HUES48 (cell line): ENCODE results near the gene HK1.

Experiments
- H3K27ac ChIP-seq: one replicate; pipeline ENCODE4 v1.7.0; 2013; ENCODE audit warnings: low read depth, low read length, inconsistent platforms
- H3K27me3 ChIP-seq: 2 replicates; pipeline ENCODE4 v1.6.1; 2013; ENCODE audit warnings: mild to moderate bottlenecking, low read length; ENCODE audit not compliant: control insufficient read depth, insufficient read depth
- H3K36me3 ChIP-seq: 2 replicates; pipeline ENCODE4 v1.6.1; 2013; ENCODE audit warnings: low read length; ENCODE audit not compliant: control insufficient read depth, insufficient read depth
- H3K4me1 ChIP-seq: 2 replicates; pipeline ENCODE4 v1.6.1; 2013; ENCODE audit warnings: mild to moderate bottlenecking, low read length; ENCODE audit not compliant: control insufficient read depth, insufficient read depth
- H3K4me3 ChIP-seq: 2 replicates; pipeline ENCODE4 v1.5.1; 2013; ENCODE audit warnings: mild to moderate bottlenecking, low read depth, low read length
- H3K9ac ChIP-seq: 2 replicates; pipeline ENCODE4 v1.6.1; 2013; ENCODE audit warnings: mild to moderate bottlenecking, low read depth, low read length, moderate library complexity
- H3K9me3 ChIP-seq: 2 replicates; pipeline ENCODE4 v1.6.1; 2013; ENCODE audit warnings: low read length; ENCODE audit not compliant: control insufficient read depth, insufficient read depth

The HK1 gene

DNA sequence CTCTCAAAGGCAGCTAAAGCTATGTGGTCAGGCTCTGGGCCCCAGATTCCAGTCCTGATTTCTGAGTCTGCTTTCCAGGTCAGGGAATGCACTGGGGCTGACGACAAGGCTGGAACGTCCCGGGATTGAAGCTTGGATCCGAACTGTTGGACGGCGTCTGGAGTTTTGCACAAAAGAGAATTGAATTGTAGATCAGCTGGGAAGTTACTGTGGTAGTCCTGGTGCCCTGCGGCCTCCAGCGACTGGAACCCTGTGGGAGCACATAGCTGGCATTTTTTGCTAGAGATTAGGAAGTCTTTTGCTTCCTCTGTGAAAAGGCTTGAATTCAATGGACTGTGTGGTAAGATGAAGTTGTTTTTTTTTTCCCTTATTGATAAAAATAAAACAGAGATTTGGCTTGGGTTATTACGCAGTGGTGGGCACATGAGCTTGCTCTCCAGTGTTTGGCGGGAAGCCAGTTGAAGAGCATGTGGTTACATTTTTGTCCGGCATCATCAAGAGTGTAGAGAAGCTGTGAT is at the start of gene HK1:
Gene HK1 (plus strand): TSS at position 51 of the 518 bp plus-strand sequence.
- no peak within 1 kb of the TSS for H3K27ac ChIP-seq
- H3K4me3 ChIP-seq: no peak within 1 kb of the TSS
- no peak within 1 kb of the TSS for H3K9ac ChIP-seq
- no peaks in the 10 kb centered on the region for H3K36me3 ChIP-seq
- H3K9me3 ChIP-seq: no peaks in the 10 kb centered on the region
- H3K27me3 ChIP-seq: no peaks in the 10 kb centered on the region
- H3K4me1 ChIP-seq: peaks cover 8% of the 10 kb centered on the region

DNA sequence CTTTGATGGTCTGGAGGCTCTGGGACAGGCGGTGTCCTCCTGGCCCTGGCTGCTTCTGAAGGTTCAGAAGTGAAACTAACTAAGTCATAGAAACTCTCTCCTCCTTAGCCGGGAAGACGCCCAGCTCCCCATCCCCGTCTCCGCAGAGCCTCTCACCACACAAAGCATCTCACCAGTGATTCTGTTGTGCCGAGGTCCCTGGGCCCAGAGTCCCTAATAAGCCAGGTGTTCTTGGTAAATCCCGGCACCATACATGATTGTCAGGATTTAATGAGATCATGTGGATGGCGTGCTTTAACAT is 48.7 kb upstream of the HK1 start:
- no peaks in the 10 kb centered on the region for H3K4me1 ChIP-seq
- no peaks in the 10 kb centered on the region for H3K9me3 ChIP-seq
- no peaks in the 10 kb centered on the region for H3K27me3 ChIP-seq
- H3K36me3 ChIP-seq: no peaks in the 10 kb centered on the region
- no peak overlapping the region for H3K4me3 ChIP-seq
- H3K9ac ChIP-seq: no peak overlapping the region
- no peak overlapping the region for H3K27ac ChIP-seq

GRCh38 chr10:69230128-69230527 is 48.2 kb upstream of the HK1 start:
- H3K4me1 ChIP-seq: no peaks in the 10 kb centered on the region
- no peak overlapping the region for H3K4me3 ChIP-seq
- H3K9ac ChIP-seq: no peak overlapping the region
- H3K36me3 ChIP-seq: no peaks in the 10 kb centered on the region
- H3K27ac ChIP-seq: no peak overlapping the region
- no peaks in the 10 kb centered on the region for H3K9me3 ChIP-seq
- H3K27me3 ChIP-seq: no peaks in the 10 kb centered on the region

DNA sequence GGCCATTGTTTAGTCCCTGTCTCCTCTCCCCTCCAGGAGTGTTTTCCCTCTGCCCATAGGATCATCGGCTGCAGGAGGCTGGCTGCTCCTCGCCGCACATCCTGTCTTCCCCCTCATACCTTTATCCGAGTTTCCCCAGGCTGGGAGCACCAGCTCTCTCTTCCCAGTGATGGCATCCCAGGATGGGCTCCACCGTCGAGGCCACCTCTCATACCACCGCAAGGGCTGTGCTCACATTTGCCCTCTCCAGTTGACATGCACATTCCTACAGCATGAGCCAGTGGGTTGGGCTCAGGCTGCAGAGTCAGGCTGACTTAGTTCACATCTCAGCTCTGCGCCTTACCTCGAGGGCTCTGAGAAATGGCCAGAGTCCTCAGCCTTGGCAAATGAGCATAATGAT is 46.0 kb upstream of the HK1 start:
- Histone ChIP-seq H3K27ac (no peak overlapping the region), H3K36me3 (no peaks in the 10 kb centered on the region), H3K4me1 (no peaks in the 10 kb centered on the region), H3K4me3 (no peak overlapping the region), H3K27me3 (no peaks in the 10 kb centered on the region), H3K9me3 (no peaks in the 10 kb centered on the region), H3K9ac (no peak overlapping the region)

DNA sequence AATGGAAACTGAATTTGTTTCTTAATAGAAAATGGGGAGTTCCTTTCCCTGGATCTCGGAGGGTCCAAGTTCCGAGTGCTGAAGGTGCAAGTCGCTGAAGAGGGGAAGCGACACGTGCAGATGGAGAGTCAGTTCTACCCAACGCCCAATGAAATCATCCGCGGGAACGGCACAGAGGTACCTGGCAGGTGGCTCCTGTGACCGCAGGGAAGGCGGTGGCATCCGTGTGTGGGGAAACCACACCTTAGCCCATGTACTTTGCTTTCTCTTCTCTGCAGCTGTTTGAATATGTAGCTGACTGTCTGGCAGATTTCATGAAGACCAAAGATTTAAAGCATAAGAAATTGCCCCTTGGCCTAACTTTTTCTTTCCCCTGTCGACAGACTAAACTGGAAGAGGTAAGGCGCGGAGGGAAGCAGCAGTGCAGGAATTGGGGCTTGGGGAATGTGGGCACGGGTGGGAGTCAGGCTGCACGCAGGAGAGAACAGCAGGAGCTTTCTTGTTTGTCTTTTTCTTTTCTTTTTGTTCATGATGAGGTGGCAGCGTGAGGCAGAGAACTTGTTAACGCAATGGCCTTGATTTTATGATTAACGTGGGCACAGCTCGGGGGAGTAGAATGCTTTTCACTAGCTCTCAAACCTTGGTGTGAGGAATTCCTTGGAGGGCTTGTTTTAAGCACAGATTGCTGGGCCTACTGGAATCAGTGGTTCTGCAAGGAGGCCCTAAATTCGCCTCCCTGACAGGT is 45.4 kb upstream of the HK1 start:
- H3K4me1 ChIP-seq: no peaks in the 10 kb centered on the region
- no peaks in the 10 kb centered on the region for H3K36me3 ChIP-seq
- H3K4me3 ChIP-seq: no peak overlapping the region
- H3K27me3 ChIP-seq: no peaks in the 10 kb centered on the region
- no peak overlapping the region for H3K27ac ChIP-seq
- no peak overlapping the region for H3K9ac ChIP-seq
- no peaks in the 10 kb centered on the region for H3K9me3 ChIP-seq

DNA sequence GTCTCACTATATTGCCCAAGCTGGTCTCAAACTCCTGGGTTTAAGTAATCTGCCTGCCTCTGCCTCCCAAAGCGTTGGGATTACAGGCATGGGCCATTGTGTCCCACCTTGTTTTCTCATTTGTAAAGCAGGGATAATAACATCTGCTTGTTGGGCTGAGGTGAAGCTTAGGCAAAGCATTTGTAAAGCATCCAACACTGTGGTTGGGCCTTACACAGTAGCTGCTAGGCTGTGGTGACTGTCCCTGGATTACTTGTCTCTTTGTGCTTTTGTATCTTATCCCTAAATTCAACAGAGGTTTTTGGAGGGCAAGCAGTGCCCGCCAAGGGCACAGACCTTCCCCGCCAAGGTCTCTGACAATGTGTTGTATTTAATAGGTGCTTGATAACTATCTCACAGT is 43.8 kb upstream of the HK1 start:
- Histone ChIP-seq H3K27ac (no peak overlapping the region), H3K27me3 (no peaks in the 10 kb centered on the region)

DNA sequence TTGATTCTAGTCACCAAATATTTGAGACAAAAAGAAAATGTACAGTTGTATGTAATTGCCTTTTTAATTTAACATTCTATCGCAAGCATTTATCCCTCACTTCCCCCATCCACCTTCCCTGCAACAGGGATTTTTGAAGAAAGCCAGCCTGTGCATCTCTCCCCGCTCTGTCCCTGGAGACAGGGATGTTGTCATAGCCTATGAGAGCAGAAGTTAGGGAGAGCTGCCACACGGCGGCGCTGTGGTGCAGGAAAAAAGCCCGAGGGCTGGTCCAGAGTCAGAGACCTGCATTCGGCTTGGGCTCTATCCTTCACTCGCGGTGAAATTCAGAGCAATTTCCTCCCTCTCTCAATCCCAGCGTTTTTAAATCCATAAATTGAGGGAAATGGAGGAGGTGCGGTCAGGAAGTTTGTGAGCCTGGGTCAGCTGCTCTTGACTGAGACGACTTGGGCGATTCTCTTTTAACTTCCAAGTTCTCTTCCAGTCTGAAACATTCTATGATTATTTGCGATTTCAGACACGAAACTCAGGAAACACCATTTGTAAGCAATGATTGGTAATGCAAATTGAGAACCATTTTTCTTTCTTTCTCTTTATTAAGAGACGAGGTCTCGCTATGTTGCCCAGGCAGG is 40.7 kb upstream of the HK1 start:
- H3K9ac ChIP-seq: no peak overlapping the region
- H3K27me3 ChIP-seq: no peaks in the 10 kb centered on the region
- H3K27ac ChIP-seq: no peak overlapping the region
- no peaks in the 10 kb centered on the region for H3K9me3 ChIP-seq
- H3K4me1 ChIP-seq: no peaks in the 10 kb centered on the region
- no peak overlapping the region for H3K4me3 ChIP-seq
- no peaks in the 10 kb centered on the region for H3K36me3 ChIP-seq

More for the DNA sequence above, 43.8 kb upstream of the HK1 start:
- Histone ChIP-seq H3K4me1 (no peaks in the 10 kb centered on the region), H3K4me3 (no peak overlapping the region), H3K9ac (no peak overlapping the region), H3K36me3 (no peaks in the 10 kb centered on the region), H3K9me3 (no peaks in the 10 kb centered on the region)

- Histone ChIP-seq H3K4me3 (no peak overlapping the region), H3K27ac (no peak overlapping the region), H3K27me3 (no peaks in the 10 kb centered on the region), H3K4me1 (no peaks in the 10 kb centered on the region), H3K9me3 (no peaks in the 10 kb centered on the region), H3K9ac (no peak overlapping the region), H3K36me3 (no peaks in the 10 kb centered on the region)
These were observed 39.2 kb upstream of the HK1 start for GRCh38 chr10:69239136-69239535.

DNA sequence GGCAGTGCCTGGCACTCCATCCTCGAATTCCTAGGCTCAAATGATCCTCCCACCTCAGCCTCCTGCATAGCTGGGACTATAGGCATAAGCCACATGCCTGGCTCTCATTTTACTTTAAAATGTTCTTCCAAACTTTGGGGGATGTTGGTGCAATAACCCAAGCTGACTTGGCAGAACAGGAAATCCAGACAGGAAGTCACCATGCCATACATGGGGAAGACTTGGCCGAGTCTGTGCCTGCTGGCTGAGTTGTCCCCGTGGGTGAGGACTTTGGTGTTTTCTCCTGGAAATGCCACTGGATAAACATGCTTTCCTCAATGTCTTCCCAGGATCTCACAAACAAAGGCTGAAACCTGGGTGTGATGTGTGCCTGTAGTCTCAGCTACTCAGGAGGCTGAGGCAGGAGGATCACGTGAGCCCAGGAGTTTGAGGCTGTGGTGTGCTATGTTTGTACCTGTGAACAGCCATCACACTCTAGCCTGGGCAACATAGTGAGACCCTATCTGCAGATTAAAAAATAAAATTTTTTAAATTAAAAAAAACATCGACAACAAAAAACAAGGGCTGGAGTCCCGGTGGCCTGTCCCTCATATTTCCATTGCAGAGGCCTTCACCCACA is 38.4 kb upstream of the HK1 start:
- H3K27me3 ChIP-seq: no peaks in the 10 kb centered on the region
- H3K4me3 ChIP-seq: no peak overlapping the region
- no peak overlapping the region for H3K9ac ChIP-seq
- no peak overlapping the region for H3K27ac ChIP-seq
- H3K9me3 ChIP-seq: no peaks in the 10 kb centered on the region
- no peaks in the 10 kb centered on the region for H3K4me1 ChIP-seq
- H3K36me3 ChIP-seq: no peaks in the 10 kb centered on the region

GRCh38 chr10:69240455-69240854 is 37.8 kb upstream of the HK1 start:
- Histone ChIP-seq H3K9ac (no peak overlapping the region), H3K9me3 (no peaks in the 10 kb centered on the region), H3K36me3 (no peaks in the 10 kb centered on the region), H3K4me3 (no peak overlapping the region), H3K4me1 (no peaks in the 10 kb centered on the region), H3K27ac (no peak overlapping the region), H3K27me3 (no peaks in the 10 kb centered on the region)

DNA sequence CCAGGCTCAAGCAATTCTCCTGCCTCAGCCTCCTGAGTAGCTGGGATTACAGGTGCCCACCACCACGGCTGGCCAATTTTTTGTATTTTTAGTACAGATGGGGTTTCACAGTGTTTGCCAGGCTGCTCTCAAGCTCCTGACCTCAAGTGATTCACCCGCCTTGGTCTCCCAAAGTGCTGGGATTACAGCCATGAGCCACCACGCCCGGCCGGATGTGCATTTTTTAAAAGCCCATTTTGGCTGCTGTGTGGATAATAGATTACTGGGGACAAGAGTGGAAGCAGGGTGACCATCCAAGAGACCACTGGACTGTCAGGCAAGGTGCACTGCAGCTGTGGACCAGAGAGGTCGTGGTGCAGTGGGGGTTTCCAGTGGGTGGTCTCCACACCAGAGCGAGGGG is 36.7 kb upstream of the HK1 start:
- Histone ChIP-seq H3K27ac (no peak overlapping the region), H3K36me3 (no peaks in the 10 kb centered on the region), H3K9me3 (no peaks in the 10 kb centered on the region), H3K9ac (no peak overlapping the region), H3K27me3 (no peaks in the 10 kb centered on the region), H3K4me1 (no peaks in the 10 kb centered on the region), H3K4me3 (no peak overlapping the region)
